HFFc6 (cell line): ENCODE data around the gene TPRX2. TPM values are rescaled to one million over a fixed set of nuclear protein-coding genes. Genes with fewer than 3 reads are reported as not detected.

Source experiments
- DNase-seq: peaks from one replicate; pipeline ENCODE4 v3.0.0-alpha.2; 2018
- H3K27ac Mint-ChIP-seq: 2 replicates; pipeline ENCODE4 v1.8.0; 2020; ENCODE audit warnings: mild to moderate bottlenecking, mixed read lengths
- H3K27me3 Mint-ChIP-seq: 2 replicates; pipeline ENCODE4 v1.8.0; 2021; ENCODE audit warnings: mild to moderate bottlenecking, moderate library complexity, mixed read lengths; ENCODE audit not compliant: insufficient read depth
- H3K36me3 Mint-ChIP-seq: 2 replicates; pipeline ENCODE4 v1.8.0; 2021; ENCODE audit warnings: low read depth, mixed read lengths
- H3K4me1 Mint-ChIP-seq: 2 replicates; pipeline ENCODE4 v1.8.0; 2020; ENCODE audit warnings: low read depth, mixed read lengths
- H3K4me3 Mint-ChIP-seq: 2 replicates; pipeline ENCODE4 v1.8.0; 2020; ENCODE audit warnings: mild to moderate bottlenecking, moderate library complexity, mixed read lengths
- H3K9me3 Mint-ChIP-seq: 2 replicates; pipeline ENCODE4 v1.8.0; 2020; ENCODE audit warnings: mild to moderate bottlenecking, mixed read lengths
- total RNA-seq, 6 experiments: library from RNA; stranded (reverse); fragmentation: NEBNext Ultra II Directional; extraction: Animal tissue kit (Norgen Biotek cat#: 25700); gene quantifications; 2 replicates in 1 of 6; 3 replicates in 5 of 6; pipeline ENCODE4 v1.2.3, GENCODE V29; 2021
- TF ChIP-seq, protein P1 (sequence below): fragments of 200-600 bp; sonication (generic); IDR thresholded peaks from 2 replicates; pipeline ENCODE4 v1.5.0; 2021; ENCODE audit warnings: antibody characterized with exemption, mild to moderate bottlenecking

The TPRX2 gene
- total RNA-seq, 6 experiments from 2014 or later, result not detected

DNA sequence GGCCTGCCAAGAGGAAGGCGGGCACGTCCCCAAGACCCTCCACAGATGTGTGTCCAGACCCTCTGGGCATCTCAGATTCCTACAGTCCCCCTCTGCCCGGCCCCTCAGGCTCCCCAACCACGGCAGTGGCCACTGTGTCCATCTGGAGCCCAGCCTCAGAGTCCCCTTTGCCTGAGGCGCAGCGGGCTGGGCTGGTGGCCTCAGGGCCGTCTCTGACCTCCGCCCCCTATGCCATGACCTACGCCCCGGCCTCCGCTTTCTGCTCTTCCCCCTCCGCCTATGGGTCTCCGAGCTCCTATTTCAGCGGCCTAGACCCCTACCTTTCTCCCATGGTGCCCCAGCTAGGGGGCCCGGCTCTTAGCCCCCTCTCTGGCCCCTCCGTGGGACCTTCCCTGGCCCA is 19.6 kb upstream of the TPRX2 start:
- no peak overlapping the region for H3K4me3 Mint-ChIP-seq
- H3K27me3 Mint-ChIP-seq, result peaks cover 34% of the 10 kb centered on the region
- H3K9me3 Mint-ChIP-seq, result no peaks in the 10 kb centered on the region
- no peak for DNase-seq
- TF ChIP-seq, protein P1, sequence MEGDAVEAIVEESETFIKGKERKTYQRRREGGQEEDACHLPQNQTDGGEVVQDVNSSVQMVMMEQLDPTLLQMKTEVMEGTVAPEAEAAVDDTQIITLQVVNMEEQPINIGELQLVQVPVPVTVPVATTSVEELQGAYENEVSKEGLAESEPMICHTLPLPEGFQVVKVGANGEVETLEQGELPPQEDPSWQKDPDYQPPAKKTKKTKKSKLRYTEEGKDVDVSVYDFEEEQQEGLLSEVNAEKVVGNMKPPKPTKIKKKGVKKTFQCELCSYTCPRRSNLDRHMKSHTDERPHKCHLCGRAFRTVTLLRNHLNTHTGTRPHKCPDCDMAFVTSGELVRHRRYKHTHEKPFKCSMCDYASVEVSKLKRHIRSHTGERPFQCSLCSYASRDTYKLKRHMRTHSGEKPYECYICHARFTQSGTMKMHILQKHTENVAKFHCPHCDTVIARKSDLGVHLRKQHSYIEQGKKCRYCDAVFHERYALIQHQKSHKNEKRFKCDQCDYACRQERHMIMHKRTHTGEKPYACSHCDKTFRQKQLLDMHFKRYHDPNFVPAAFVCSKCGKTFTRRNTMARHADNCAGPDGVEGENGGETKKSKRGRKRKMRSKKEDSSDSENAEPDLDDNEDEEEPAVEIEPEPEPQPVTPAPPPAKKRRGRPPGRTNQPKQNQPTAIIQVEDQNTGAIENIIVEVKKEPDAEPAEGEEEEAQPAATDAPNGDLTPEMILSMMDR, result no peak
- H3K36me3 Mint-ChIP-seq, result no peaks in the 10 kb centered on the region
- H3K27ac Mint-ChIP-seq, result no peak overlapping the region
- peaks cover 4% of the 10 kb centered on the region; the same call in 1 of the 2 replicates for H3K4me1 Mint-ChIP-seq

- Mint-ChIP-seq H3K36me3 (no peaks in the 10 kb centered on the region), H3K4me1 (peaks cover 4% of the 10 kb centered on the region; the same call in 1 of the 2 replicates), H3K27me3 (peaks cover 32% of the 10 kb centered on the region), H3K4me3 (no peak overlapping the region), H3K27ac (no peak overlapping the region), H3K9me3 (no peaks in the 10 kb centered on the region)
- TF ChIP-seq, protein P1, result no peak
- DNase-seq, result no peak
These were observed 19.1 kb upstream of the TPRX2 start for GRCh38 chr19:47839913-47840312.

GRCh38 chr19:47842941-47843340 is 16.1 kb upstream of the TPRX2 start:
- H3K27me3 Mint-ChIP-seq, result peaks cover 39% of the 10 kb centered on the region
- no peak overlapping the region for H3K27ac Mint-ChIP-seq

GRCh38 chr19:47848425-47848822 is 10.6 kb upstream of the TPRX2 start:
- Mint-ChIP-seq H3K9me3 (no peaks in the 10 kb centered on the region), H3K36me3 (no peaks in the 10 kb centered on the region), H3K4me3 (no peak overlapping the region), H3K4me1 (peaks cover 9% of the 10 kb centered on the region), H3K27me3 (peaks cover 46% of the 10 kb centered on the region), H3K27ac (no peak overlapping the region)
- DNase-seq, result no peak
- TF ChIP-seq, protein P1, result no peak

More at GRCh38 chr19:47842941-47843340, 16.1 kb upstream of the TPRX2 start:
- no peak overlapping the region for H3K4me3 Mint-ChIP-seq
- TF ChIP-seq, protein P1, result no peak
- no peaks in the 10 kb centered on the region for H3K36me3 Mint-ChIP-seq
- no peaks in the 10 kb centered on the region for H3K9me3 Mint-ChIP-seq
- DNase-seq, result no peak
- peaks cover 4% of the 10 kb centered on the region; the same call in 1 of the 2 replicates for H3K4me1 Mint-ChIP-seq

- TF ChIP-seq, protein P1, result peak; percentile 80
- no peaks in the 10 kb centered on the region for H3K9me3 Mint-ChIP-seq
- H3K4me1 Mint-ChIP-seq, result peaks cover 9% of the 10 kb centered on the region
- no peak for DNase-seq
- H3K27me3 Mint-ChIP-seq, result peaks cover 46% of the 10 kb centered on the region
- no peak overlapping the region; the same call in 1 of the 2 replicates for H3K4me3 Mint-ChIP-seq
- no peak overlapping the region for H3K27ac Mint-ChIP-seq
- H3K36me3 Mint-ChIP-seq, result no peaks in the 10 kb centered on the region
These were observed 10.1 kb upstream of the TPRX2 start for GRCh38 chr19:47848823-47849473.
